ENCODE results near the gene HS2ST1.

DNA sequence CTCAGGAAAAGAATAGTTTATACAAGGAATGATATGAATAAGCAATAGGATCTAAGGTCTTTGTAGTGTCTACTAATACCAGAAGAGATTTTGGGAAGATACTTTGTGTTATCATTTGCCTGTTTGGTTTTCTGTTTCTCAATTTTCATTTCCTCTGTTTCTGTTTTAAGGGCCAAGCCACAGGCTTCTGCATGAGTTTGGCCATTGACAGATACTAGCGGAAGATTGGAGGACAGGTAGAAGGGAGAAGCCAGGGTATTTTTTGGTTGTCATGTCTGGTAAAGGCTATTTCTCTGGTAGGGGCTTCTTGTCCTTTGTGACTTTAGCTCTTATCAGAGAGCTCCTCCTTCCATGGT is 51.4 kb downstream of the HS2ST1 start:
- TF ChIP-seq, protein P1, sequence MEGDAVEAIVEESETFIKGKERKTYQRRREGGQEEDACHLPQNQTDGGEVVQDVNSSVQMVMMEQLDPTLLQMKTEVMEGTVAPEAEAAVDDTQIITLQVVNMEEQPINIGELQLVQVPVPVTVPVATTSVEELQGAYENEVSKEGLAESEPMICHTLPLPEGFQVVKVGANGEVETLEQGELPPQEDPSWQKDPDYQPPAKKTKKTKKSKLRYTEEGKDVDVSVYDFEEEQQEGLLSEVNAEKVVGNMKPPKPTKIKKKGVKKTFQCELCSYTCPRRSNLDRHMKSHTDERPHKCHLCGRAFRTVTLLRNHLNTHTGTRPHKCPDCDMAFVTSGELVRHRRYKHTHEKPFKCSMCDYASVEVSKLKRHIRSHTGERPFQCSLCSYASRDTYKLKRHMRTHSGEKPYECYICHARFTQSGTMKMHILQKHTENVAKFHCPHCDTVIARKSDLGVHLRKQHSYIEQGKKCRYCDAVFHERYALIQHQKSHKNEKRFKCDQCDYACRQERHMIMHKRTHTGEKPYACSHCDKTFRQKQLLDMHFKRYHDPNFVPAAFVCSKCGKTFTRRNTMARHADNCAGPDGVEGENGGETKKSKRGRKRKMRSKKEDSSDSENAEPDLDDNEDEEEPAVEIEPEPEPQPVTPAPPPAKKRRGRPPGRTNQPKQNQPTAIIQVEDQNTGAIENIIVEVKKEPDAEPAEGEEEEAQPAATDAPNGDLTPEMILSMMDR (IDR thresholded peaks at IDR 0.05 in 2 of 3, conservative IDR thresholded peaks at IDR 0.05 in 1 of 3; ENCODE audit: borderline replicate concordance in 1 of 3, insufficient read depth in 1 of 3, low read depth in 2 of 3, low read length in 2 of 3), result no peak
- no peak for TF ChIP-seq POLR2AphosphoS5 (IDR thresholded peaks at IDR 0.05; ENCODE audit: low read depth, low read length)
- TF ChIP-seq, protein P2, sequence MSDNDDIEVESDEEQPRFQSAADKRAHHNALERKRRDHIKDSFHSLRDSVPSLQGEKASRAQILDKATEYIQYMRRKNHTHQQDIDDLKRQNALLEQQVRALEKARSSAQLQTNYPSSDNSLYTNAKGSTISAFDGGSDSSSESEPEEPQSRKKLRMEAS (IDR thresholded peaks at IDR 0.05), result no peak
- no peak for TF ChIP-seq SRF (IDR thresholded peaks at IDR 0.05; ENCODE audit: low read depth)
- TF ChIP-seq JUND (IDR thresholded peaks at IDR 0.05), result no peak

Measured in HCT116 (cell line).